ENCODE data around the gene LRG1.

DNA sequence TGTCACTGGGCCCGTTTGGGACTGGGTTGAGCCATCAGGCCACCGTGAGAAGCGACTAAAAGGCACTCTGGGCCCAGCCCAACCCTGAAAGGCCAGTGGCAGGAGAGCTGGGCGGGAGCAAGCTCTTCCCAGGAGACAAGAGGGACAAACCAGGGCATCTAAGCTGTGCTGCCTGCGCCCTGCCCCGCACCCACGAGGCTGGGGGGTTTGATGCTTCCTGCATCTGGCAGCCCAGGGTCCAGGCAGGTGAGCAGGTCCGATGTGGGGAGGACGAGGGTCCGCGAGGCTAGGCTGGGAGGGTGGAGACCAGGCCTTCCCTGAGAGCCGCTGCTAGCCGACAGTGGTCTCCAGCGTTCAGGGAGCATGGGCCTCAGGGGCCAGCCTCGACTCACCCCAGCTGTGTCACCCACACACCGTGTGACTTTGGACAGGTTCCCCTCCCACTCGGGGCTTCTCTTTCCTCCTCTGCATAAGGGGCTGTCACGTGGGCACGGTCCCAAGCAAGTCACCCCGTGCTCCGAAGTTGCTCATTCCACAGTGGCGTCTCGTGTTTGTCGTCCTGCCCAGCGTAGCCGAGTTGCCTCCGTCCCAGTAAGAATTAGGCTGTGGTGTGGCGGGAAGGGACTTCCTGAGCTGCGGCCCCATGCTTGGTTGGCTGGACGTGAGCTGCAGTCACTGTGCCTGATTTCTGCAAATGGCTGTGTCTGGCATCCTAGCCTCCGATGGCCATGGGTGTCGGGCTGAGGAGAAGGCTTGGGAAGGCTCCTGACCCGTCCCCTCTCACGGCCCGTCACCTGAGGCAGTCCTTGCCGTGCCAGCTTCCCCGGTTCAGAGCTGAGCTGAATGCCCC is 37.3 kb downstream of the LRG1 start:
- TF ChIP-seq CTCF (IDR thresholded peaks at IDR 0.05) (no peak), POLR2AphosphoS5 (IDR thresholded peaks at IDR 0.05) (no peak), POLR2A (IDR thresholded peaks at IDR 0.05; ENCODE audit: low read depth) (no peak)
